ENCODE measurements around the gene LAD1. TPM values are rescaled to one million over a fixed set of nuclear protein-coding genes. Genes with fewer than 3 reads are reported as not detected.

LAD1 gene
- polyA plus RNA-seq (ENCODE audit: insufficient read length in 10 of 10) = 10 to 100 TPM; 10.1 to 23.3 (median 11.4) TPM
- long read RNA-seq, donor 1, partial matches to known transcripts = 0 of 9 reads
- long read RNA-seq, donor 1, other reads (novel, unspliced or antisense) = 9 of 9 reads
- long read RNA-seq, donor 2 = 0 reads
- long read RNA-seq, donor 3 = 0 reads
- long read RNA-seq, donor 4 = 0 reads
- long read RNA-seq, donor 5 = 0 reads
- long read RNA-seq, donor 6, partial matches to known transcripts = 0 of 7 reads
- long read RNA-seq, donor 6, other reads (novel, unspliced or antisense) = 7 of 7 reads
- long read RNA-seq, donor 7 = 0 reads
- long read RNA-seq, donor 8, partial matches to known transcripts = 0 of 1 reads
- long read RNA-seq, donor 8, other reads (novel, unspliced or antisense) = 0 of 1 reads
- long read RNA-seq, donor 9 = 0 reads

GRCh38 chr1:201399018-201399351, at the start of gene LAD1:
Gene LAD1 (minus strand): TSS chr1:201399324. CDS start chr1:201399306, 18 bp downstream.
- DNase-seq = no peak

- DNase-seq = peak in 2 of 3 donors; percentile 43 to 71
Observed at GRCh38 chr1:201447903-201448871, 49.1 kb upstream of the LAD1 start.

- no peak for DNase-seq
Observed at GRCh38 chr1:201445310-201445709, 46.2 kb upstream of the LAD1 start.

- no peak for DNase-seq
Observed at GRCh38 chr1:201444792-201445191, 45.7 kb upstream of the LAD1 start.

- DNase-seq = no peak
Observed at GRCh38 chr1:201443747-201444146, 44.6 kb upstream of the LAD1 start.

GRCh38 chr1:201436969-201437368, 37.8 kb upstream of the LAD1 start:
- no peak for DNase-seq

- peak in 1 of 3 donors; percentile 65 for DNase-seq
Observed at GRCh38 chr1:201436393-201436792, 37.3 kb upstream of the LAD1 start.

- no peak for DNase-seq
Observed at GRCh38 chr1:201434266-201434665, 35.1 kb upstream of the LAD1 start.

- no peak for DNase-seq
Observed at GRCh38 chr1:201433609-201434008, 34.5 kb upstream of the LAD1 start.

GRCh38 chr1:201430776-201431175, 31.7 kb upstream of the LAD1 start:
- no peak for DNase-seq

GRCh38 chr1:201429736-201430501, 30.8 kb upstream of the LAD1 start:
- no peak for DNase-seq

GRCh38 chr1:201427963-201428362, 28.8 kb upstream of the LAD1 start:
- DNase-seq = no peak

GRCh38 chr1:201426479-201427310, 27.6 kb upstream of the LAD1 start:
- peak; percentile 52 to 63 (median 57) for DNase-seq

GRCh38 chr1:201424146-201424545, 25.0 kb upstream of the LAD1 start:
- DNase-seq = no peak

GRCh38 chr1:201423655-201424054, 24.5 kb upstream of the LAD1 start:
- DNase-seq = no peak

- DNase-seq = no peak
Observed at GRCh38 chr1:201422436-201423030, 23.4 kb upstream of the LAD1 start.

GRCh38 chr1:201422026-201422425, 22.9 kb upstream of the LAD1 start:
- no peak for DNase-seq

GRCh38 chr1:201421041-201421440, 21.9 kb upstream of the LAD1 start:
- DNase-seq = no peak

- no peak for DNase-seq
Observed at GRCh38 chr1:201420608-201421002, 21.5 kb upstream of the LAD1 start.
